Activated gamma-delta T cell treated with Interleukin-2 at 50 U/mL for 16 hours (primary cell): ENCODE measurements around the gene ADAM12.
"Not testable (repeated sequence)": the region's sequence is repeated elsewhere in the genome, so short reads cannot be mapped to it uniquely, and the experiment has no call there.

Experiments used
- DNase-seq: peaks from one replicate; pipeline ENCODE4 v3.0.0-alpha.2; 2020

The ADAM12 gene

GRCh38 chr10:126207313-126207771 lies 180.9 kb downstream of the ADAM12 start:
- no peak for DNase-seq

GRCh38 chr10:126205486-126206205 lies 182.6 kb downstream of the ADAM12 start:
- no peak for DNase-seq

- DNase-seq = no peak
These were observed 184.0 kb downstream of the ADAM12 start for GRCh38 chr10:126204320-126204719.

- no peak for DNase-seq
These were observed 184.5 kb downstream of the ADAM12 start for GRCh38 chr10:126203746-126204145.

GRCh38 chr10:126201603-126202002 lies 186.7 kb downstream of the ADAM12 start:
- no peak for DNase-seq

GRCh38 chr10:126199221-126199998 lies 188.9 kb downstream of the ADAM12 start:
- DNase-seq = no peak

GRCh38 chr10:126198681-126199080 lies 189.6 kb downstream of the ADAM12 start:
- DNase-seq = no peak

- DNase-seq = no peak
These were observed 191.2 kb downstream of the ADAM12 start for GRCh38 chr10:126197036-126197543.

- no peak for DNase-seq
These were observed 192.0 kb downstream of the ADAM12 start for GRCh38 chr10:126196281-126196680.

GRCh38 chr10:126191192-126191591 lies 197.1 kb downstream of the ADAM12 start:
- DNase-seq = no peak

GRCh38 chr10:126188679-126189200 lies 199.5 kb downstream of the ADAM12 start:
- no peak for DNase-seq

GRCh38 chr10:126187399-126187798 lies 200.9 kb downstream of the ADAM12 start:
- DNase-seq = no peak

GRCh38 chr10:126186766-126187165 lies 201.5 kb downstream of the ADAM12 start:
- DNase-seq = no peak

- no peak for DNase-seq
These were observed 202.4 kb downstream of the ADAM12 start for GRCh38 chr10:126185676-126186447.

- no peak for DNase-seq
These were observed 206.7 kb downstream of the ADAM12 start for GRCh38 chr10:126181626-126182025.

- DNase-seq = no peak
These were observed 208.6 kb downstream of the ADAM12 start for GRCh38 chr10:126179637-126180036.

GRCh38 chr10:126177417-126178030 lies 210.8 kb downstream of the ADAM12 start:
- no peak for DNase-seq

- no peak for DNase-seq
These were observed 212.5 kb downstream of the ADAM12 start for GRCh38 chr10:126175641-126176262.

GRCh38 chr10:126172755-126173154 lies 215.5 kb downstream of the ADAM12 start:
- not testable (repeated sequence) for DNase-seq

GRCh38 chr10:126171555-126171954 lies 216.7 kb downstream of the ADAM12 start:
- no peak for DNase-seq

- DNase-seq = no peak
These were observed 217.5 kb downstream of the ADAM12 start for GRCh38 chr10:126170776-126171175.

GRCh38 chr10:126170371-126170770 lies 217.9 kb downstream of the ADAM12 start:
- DNase-seq = no peak
